GM18526 (cell line): ENCODE data around the gene RTL5.

Experiments used
- POLR2A ChIP-seq: IDR thresholded peaks from 3 replicates; pipeline ENCODE4 v1.6.1; 2011; ENCODE audit not compliant: insufficient read length; ENCODE audit errors: extremely low read depth

RTL5 gene

DNA sequence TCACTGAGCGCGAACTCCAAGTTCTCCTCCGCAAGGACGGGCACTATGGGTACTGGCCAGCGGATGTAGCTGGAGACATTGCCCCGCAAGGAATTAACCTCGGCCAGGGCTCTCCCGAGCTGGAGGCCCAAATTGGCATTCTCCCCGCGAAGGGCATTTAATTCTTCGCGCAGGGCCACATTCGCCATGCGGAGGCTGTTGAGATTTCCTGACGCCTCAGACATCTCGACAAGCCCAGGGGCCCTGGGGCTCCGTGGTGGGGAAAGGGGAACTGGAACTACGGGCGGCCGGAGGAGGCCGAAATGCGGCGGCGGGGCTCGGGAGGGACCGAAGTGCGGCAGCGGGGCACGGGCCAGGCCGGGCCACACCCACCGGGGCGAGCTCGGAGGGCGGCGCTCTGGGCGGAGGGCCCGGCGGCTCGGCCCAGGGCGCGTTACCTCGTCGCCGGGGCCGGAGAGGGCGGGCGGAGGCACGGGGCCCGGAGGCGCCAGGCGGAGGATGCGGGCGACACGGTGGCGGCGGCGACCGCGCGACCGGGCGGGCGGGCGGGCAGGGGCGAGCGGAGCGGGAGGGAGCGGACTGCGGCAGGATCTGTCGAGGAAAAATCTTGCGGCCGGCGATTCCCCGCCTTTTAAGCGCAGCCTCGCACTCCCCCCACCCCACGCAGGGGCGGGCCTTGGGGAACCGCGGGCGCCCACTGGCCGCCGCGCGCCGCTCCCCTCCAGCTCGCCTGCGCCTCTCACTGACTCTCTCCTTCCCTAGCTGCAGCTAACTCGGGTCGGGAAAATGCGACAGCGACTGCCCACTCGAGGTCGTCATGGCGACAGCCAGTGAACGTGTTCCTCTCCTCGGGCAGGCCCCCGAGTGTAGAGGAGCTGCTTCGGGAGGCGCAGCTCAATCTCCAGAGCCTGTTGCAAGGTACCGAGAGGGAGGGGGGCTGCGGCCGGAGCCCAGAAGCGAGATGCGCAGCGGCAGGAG is at the start of gene RTL5:
Gene RTL5 (minus strand): TSS at position 599 of the 978 bp plus-strand sequence.
- no peak for TF ChIP-seq POLR2A

DNA sequence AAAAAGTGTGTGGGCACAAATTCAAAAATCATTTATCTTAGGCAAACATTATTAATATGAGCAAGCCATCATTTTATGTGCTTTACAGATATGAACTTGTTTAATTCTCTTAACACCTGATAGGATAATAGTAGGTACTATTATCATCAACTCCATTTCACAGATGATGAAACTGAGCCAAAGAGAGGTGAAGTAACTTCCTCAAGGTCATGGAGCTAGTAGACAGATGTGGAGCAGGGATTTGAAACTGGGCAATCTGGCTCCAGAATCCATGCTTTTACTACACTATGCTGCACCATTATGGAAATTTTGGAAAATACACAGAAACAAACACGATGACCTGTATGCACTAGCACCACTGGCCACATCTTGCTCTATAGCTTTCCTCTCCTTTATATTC is 48.8 kb upstream of the RTL5 start:
- TF ChIP-seq POLR2A, result no peak

DNA sequence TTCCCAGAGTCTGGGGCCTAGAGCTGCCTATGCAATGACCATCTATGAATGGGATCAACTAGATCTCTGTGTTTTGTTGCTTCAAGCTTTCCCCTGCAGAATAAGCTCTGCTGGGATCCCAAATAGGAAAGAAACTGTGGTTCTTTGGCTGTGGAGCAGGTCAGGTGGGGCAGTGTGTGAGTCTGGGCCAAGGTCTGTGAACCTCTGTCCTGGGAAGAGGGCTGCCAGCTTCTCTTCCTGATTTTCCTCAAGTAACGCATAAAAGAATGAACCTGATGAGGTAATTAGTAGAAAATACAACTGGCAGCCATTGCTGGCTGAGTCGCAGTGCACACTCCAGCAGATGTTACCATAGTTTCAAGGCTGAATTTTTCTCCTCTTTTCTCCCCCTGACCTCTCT is 45.3 kb upstream of the RTL5 start:
- TF ChIP-seq POLR2A, result no peak

DNA sequence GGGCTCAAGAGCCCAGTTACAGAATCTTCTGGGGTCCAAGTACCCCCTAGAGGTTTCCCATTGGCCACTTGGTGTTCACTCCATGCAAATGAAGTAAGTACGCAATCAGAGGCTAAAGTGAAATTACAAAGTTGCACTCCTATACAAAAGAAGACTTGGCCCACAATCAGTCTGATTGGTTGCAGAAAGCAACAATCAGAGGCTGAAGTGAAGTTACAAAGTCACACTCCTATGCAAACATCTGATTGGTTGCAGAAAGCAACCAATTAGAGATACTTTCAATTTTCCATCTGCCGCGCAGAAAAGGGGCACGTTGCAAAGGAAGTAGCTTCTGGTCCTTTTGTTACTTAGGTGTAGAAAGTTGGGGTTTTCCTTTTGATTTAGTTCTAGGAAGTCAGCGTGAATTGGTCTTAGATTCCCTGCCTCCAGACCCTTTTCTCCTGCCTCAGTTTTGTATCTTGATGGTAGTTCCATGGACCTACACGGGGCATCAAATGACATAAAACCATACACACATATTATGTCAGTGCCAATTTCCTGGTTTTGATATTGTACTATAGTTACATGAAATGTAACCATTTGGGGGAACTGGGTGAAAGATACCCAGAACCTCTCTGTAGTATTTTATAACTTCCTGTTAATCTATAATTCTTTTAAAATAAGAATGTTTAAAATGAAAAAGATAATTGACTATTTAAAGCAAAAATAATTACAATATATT is 37.5 kb upstream of the RTL5 start:
- TF ChIP-seq POLR2A, result no peak

DNA sequence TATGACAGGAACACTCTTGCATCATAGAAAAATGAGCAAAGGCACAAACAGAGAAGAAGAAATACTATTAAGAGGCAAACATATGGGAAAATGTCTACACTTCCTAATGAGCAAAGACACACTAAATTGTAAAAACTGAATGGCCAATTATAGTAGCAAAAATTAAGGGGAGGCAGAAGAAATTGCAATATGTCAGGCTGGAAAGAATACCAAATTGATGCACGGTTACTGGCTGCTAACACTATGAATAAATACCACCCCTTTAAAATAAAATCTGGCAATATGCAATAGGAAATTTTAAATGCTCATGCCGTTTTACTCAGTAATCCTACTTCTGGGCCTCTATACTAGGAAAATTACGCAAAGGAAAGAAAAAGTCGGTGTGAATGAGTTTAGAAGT is 33.8 kb upstream of the RTL5 start:
- no peak for TF ChIP-seq POLR2A

DNA sequence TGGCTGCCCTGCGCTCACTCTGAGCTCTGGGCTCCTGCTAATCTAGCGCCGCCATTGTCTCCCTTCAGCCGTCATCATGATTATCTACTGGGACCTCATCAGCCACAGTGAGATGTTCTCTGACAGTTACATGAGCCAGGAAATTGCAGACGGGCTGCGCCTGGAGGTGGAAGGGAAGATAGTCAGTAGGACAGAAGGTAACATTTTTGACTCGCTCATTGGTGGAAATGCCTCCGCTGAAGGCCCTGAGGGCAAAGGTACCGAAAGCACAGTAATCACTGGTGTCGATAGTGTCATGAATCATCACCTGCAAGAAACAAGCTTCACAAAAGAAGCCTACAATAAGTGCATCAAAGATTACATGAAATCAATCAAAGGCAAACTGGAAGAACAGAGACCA is 28.1 kb upstream of the RTL5 start:
- no peak for TF ChIP-seq POLR2A

DNA sequence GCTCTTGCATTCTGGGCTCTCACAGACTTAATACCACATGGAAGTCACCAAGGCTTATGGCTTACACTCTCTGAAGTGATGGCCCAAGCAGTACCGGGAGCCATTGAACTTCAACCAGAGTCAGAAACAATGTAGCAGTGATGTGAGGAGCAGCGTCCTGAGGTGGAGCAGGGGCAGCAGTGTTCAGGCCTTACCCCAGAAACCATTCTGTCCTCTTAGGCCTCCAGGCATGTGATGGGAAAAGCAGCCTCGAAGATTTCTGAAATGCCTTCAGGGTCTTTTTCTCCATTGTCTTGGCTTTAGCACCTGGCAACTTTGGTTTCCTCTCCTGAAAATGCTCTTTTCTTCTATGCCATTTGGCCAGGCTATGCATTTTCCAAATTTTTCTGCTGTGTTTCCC is 27.1 kb upstream of the RTL5 start:
- no peak for TF ChIP-seq POLR2A

DNA sequence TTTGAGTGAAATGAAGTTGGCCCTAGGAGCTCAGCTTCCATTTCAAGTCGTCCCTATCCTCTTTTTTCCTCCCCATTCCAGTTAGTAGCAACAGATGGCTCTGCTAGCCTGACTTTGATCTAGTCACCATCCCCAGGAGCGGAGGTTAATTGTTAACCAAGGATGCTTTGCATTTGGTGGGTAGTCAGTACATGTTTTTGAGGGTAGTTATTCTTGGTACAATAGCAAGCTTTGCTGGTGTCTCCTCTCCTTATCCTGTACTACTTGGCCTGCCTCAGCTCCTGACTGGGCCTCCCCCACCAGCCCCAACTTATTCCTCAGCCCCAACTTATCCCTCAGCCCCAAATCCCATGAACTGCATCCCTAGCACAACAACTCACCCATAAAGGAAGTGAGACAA is 14.8 kb upstream of the RTL5 start:
- no peak for TF ChIP-seq POLR2A

DNA sequence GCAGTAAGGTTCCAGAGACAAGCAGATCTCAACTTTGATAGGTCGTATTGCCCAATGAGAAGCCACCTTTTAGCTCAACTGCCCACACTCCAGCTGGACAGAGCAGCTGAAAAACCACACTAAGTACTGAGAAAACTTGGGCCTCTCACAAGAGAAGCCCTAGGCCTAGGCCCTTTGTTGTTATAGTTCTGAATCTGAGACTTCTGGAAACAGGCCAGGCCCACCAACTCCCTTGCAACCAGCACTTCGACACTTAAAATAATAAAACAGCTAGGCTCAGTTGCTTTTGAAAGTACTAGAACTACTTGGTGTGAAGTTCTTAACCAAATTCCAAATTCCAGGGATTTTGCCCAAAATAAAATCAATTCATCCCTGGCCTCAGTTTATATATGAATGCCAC is 13.5 kb upstream of the RTL5 start:
- no peak for TF ChIP-seq POLR2A

DNA sequence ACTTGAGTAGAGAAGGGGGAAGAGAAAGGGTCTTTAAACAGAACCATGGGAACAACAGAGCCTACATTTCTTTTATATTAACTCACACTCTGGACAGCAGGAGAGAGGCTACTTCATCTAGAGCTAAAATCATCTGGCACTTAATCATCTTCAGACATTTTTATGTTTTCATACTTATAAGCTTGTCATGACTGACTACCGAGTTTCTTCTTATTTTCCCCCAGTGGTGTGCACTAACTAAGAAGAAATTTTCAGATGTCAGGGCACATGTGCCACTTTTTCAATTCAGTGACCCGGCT is 11.8 kb upstream of the RTL5 start:
- no peak for TF ChIP-seq POLR2A

DNA sequence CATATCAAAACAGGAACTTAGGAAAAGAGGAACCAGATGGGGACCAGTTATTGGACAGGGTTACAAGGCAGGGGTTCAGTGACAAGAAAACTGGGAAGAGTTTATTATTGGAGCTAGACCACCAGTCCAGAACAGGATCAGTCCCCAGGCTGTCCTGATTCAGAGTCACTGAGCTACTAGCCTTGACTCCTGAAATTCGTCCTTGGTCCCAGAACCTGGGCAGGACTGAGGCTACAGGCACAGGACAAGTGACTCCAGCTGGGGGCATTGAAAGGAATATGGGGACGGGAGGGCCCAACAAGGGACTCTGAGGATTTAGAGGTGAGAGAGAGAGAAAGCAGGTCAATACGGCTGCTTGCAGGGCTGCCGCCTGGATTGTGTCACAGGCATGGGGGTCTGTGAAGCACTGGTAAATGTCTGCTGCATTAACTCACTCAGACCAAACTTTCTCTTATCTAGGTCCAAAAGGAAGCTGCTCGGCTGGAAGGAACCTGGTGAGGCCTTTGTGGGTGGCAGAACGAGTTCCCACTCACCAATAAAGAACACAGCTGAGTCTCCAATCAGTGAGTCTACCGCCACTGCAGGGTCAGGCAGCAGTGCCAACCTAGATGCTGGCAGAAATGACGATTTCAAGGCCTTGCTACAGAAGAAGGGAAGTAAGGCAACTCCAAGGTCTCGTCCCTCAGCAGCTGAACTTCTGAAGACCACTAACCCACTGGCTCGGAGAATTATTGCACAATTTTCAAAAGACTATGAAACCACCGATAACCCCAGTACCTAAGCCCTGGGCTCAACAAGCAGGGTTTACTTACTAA is 11.3 kb upstream of the RTL5 start:
- no peak for TF ChIP-seq POLR2A

DNA sequence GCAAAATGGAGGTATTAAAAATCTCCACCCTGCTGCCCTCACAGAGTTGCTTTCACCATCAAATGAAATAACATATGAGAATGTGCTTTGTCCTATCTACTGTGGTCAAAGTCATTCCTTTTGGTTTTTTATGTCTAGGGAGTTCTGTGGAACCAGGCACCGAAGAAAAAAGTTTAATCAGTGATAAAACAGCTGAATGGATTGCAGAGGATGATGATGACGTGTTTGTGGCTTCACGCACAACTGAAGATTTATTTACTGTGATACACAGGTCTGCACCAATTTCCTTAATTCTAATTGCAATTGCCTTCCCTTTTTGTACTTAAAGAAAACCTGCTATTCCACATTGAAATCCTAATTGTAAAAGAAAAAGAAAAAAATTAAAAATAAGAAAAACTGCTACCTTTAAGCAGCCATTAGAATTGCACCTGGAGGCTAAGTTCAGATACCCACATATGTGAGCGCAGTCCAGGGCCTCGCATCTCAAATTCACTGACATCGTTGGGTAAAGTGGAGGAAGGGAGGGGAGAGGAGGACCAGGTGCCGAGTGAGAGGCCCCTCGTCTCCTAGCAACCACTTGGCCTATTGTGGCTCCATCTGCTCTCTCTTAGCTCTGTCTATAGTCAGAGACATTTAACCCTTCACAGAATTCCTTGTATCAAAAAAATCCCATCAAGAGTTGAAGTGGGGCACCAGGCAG is 10.5 kb upstream of the RTL5 start:
- no peak for TF ChIP-seq POLR2A

DNA sequence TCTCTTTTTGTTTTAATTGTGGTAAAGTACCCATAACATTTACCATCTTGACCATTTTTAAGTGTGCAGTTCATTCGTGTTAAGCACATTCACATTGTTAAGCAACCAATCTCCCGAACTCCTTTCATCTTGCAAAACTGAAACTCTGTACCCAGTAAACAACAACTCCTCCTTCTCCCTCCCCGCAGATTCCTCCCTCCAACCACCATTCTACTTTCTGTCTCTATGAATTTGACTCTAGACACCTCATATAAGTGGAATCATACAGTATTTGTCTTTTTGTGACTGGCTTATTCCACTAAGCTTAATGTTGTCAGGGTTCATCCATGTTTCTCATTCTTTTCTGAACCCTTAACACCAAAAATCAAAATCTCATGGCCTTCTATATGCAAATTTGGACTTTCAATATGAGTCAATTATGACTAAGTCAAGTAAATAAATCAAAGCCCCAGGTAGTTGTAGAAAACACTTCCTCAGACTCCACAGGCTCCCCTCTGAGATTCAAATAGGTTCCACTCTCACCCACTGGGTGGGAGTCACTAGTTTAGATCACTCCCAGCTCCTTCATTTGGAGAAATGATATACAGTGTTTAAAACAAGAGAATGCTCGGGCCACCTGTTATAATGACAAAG is 9.8 kb upstream of the RTL5 start:
- no peak for TF ChIP-seq POLR2A

DNA sequence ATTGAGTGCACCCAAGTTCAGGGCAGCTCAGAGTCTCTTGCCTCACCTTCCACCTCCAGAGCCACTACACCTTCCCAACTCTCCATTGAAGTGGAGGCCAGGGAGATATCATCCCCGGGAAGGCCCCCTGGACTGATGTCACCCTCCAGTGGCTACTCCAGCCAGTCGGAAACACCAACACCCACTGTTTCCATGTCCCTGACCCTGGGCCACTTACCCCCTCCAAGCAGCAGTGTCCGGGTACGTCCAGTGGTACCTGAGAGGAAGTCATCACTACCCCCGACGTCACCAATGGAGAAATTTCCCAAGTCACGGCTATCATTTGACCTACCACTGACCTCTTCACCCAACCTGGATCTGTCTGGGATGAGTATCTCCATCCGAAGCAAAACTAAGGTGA is 7.8 kb upstream of the RTL5 start:
- TF ChIP-seq POLR2A, result no peak
